ENCODE measurements around the gene STRN.
"Not testable (repeated sequence)": the region's sequence is repeated elsewhere in the genome, so short reads cannot be mapped to it uniquely, and the experiment has no call there.

GRCh38 chr2:36936526-36936925, 29.8 kb downstream of the STRN start:
- TF ChIP-seq, protein P1, sequence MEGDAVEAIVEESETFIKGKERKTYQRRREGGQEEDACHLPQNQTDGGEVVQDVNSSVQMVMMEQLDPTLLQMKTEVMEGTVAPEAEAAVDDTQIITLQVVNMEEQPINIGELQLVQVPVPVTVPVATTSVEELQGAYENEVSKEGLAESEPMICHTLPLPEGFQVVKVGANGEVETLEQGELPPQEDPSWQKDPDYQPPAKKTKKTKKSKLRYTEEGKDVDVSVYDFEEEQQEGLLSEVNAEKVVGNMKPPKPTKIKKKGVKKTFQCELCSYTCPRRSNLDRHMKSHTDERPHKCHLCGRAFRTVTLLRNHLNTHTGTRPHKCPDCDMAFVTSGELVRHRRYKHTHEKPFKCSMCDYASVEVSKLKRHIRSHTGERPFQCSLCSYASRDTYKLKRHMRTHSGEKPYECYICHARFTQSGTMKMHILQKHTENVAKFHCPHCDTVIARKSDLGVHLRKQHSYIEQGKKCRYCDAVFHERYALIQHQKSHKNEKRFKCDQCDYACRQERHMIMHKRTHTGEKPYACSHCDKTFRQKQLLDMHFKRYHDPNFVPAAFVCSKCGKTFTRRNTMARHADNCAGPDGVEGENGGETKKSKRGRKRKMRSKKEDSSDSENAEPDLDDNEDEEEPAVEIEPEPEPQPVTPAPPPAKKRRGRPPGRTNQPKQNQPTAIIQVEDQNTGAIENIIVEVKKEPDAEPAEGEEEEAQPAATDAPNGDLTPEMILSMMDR (IDR thresholded peaks at IDR 0.05; ENCODE audit: low read depth, low read length) = not testable (repeated sequence)
- TF ChIP-seq POLR2A (IDR thresholded peaks at IDR 0.05; ENCODE audit: extremely low read depth, insufficient read length) = not testable (repeated sequence)

Data from NB4 (cell line).